Measurements from ENCODE around the gene ATP8B3.

- no peak for TF ChIP-seq TARDBP (IDR thresholded peaks at IDR 0.05; ENCODE audit: borderline replicate concordance)
- no peak for TF ChIP-seq CBX5 (IDR thresholded peaks at IDR 0.05; ENCODE audit: low read depth)
- no peak for TF ChIP-seq CTCF (IDR thresholded peaks at IDR 0.05 in 2 of 3, conservative IDR thresholded peaks at IDR 0.05 in 1 of 3; ENCODE audit: control insufficient read depth in 2 of 3, extremely low read depth in 1 of 3, insufficient read depth in 1 of 3, low read depth in 3 of 3, low read length in 3 of 3)
- TF ChIP-seq PRDM15 (CRISPR knock-in tag; IDR thresholded peaks at IDR 0.05) = no peak
- no peak for TF ChIP-seq REST (IDR thresholded peaks at IDR 0.05; ENCODE audit: low read depth, low read length)
- TF ChIP-seq CREB1 (IDR thresholded peaks at IDR 0.05; ENCODE audit: low read depth) = no peak
- TF ChIP-seq STAT3 (IDR thresholded peaks at IDR 0.05; ENCODE audit: low read depth, low read length) = no peak
These were observed 7.2 kb downstream of the ATP8B3 start for GRCh38 chr19:1804858-1805257.

All from GM12878 (cell line).